Chondrocyte (in vitro differentiated cells): ENCODE measurements around the gene BROX. TPM values are rescaled to one million over a fixed set of nuclear protein-coding genes. Genes with fewer than 3 reads are reported as not detected.

Source experiments
- DNase-seq: peaks from one replicate; pipeline ENCODE4 v3.0.0; 2021; ENCODE audit warnings: mixed read lengths, low spot score
- H3K27ac Mint-ChIP-seq: one replicate; pipeline ENCODE4 v1.8.0; 2021; ENCODE audit warnings: mild to moderate bottlenecking, moderate library complexity, mixed read lengths; ENCODE audit not compliant: unreplicated experiment
- H3K27me3 Mint-ChIP-seq: 2 replicates; pipeline ENCODE4 v1.8.0; 2021; ENCODE audit warnings: low read depth, mixed read lengths
- H3K36me3 Mint-ChIP-seq: 2 replicates; pipeline ENCODE4 v1.8.0; 2021; ENCODE audit warnings: low read depth, mixed read lengths
- H3K4me1 Mint-ChIP-seq: 2 replicates; pipeline ENCODE4 v1.8.0; 2021; ENCODE audit warnings: low read depth, mild to moderate bottlenecking, mixed read lengths
- H3K4me3 Mint-ChIP-seq: one replicate; pipeline ENCODE4 v1.8.0; 2021; ENCODE audit warnings: mild to moderate bottlenecking, moderate library complexity, mixed read lengths; ENCODE audit not compliant: unreplicated experiment
- H3K9me3 Mint-ChIP-seq: 2 replicates; pipeline ENCODE4 v1.8.0; 2021; ENCODE audit warnings: low read depth, mixed read lengths
- CTCF ChIP-seq: fragments of 200-600 bp; sonication (generic); IDR thresholded peaks from 2 replicates; pipeline ENCODE4 v1.5.0; 2021; ENCODE audit warnings: antibody characterized with exemption, mild to moderate bottlenecking, moderate library complexity
- total RNA-seq: library from RNA; stranded (reverse); gene quantifications from 3 replicates; pipeline ENCODE4 v1.2.1, GENCODE V29; 2021

Gene BROX
- total RNA-seq, 1 donor from 2014 or later, result 36.1 TPM

GRCh38 chr1:222767152-222767571 lies 54.8 kb downstream of the BROX start:
- Mint-ChIP-seq H3K4me1 (peaks cover 12% of the 10 kb centered on the region), H3K36me3 (no peaks in the 10 kb centered on the region), H3K9me3 (peaks cover 18% of the 10 kb centered on the region), H3K4me3 (no peak overlapping the region), H3K27ac (no peak overlapping the region), H3K27me3 (peaks cover 1% of the 10 kb centered on the region)
- no peak for DNase-seq
- TF ChIP-seq CTCF, result no peak

- peaks cover 17% of the 10 kb centered on the region for H3K9me3 Mint-ChIP-seq
- TF ChIP-seq CTCF, result no peak
- no peak for DNase-seq
- H3K36me3 Mint-ChIP-seq, result no peaks in the 10 kb centered on the region
- peaks cover under 1% of the 10 kb centered on the region for H3K27me3 Mint-ChIP-seq
- no peak overlapping the region for H3K27ac Mint-ChIP-seq
- H3K4me1 Mint-ChIP-seq, result peaks cover 22% of the 10 kb centered on the region
- H3K4me3 Mint-ChIP-seq, result no peak overlapping the region
These were observed 56.2 kb downstream of the BROX start for GRCh38 chr1:222768592-222768991.

GRCh38 chr1:222769181-222769580 lies 56.8 kb downstream of the BROX start:
- Mint-ChIP-seq H3K27ac (no peak overlapping the region), H3K4me1 (peaks cover 22% of the 10 kb centered on the region), H3K9me3 (peaks cover 16% of the 10 kb centered on the region), H3K36me3 (no peaks in the 10 kb centered on the region), H3K4me3 (no peak overlapping the region), H3K27me3 (no peaks in the 10 kb centered on the region)
- TF ChIP-seq CTCF, result peak; percentile 32
- no peak for DNase-seq

- TF ChIP-seq CTCF, result no peak
- Mint-ChIP-seq H3K27me3 (no peaks in the 10 kb centered on the region), H3K9me3 (peaks cover 11% of the 10 kb centered on the region), H3K27ac (no peak overlapping the region), H3K4me1 (peaks cover 22% of the 10 kb centered on the region), H3K36me3 (no peaks in the 10 kb centered on the region), H3K4me3 (no peak overlapping the region)
- DNase-seq, result no peak
These were observed 57.7 kb downstream of the BROX start for GRCh38 chr1:222769971-222770620.

- no peak overlapping the region for H3K27ac Mint-ChIP-seq
- DNase-seq, result no peak
- peaks cover 21% of the 10 kb centered on the region for H3K4me1 Mint-ChIP-seq
- no peak for TF ChIP-seq CTCF
- H3K9me3 Mint-ChIP-seq, result peaks cover 11% of the 10 kb centered on the region
- H3K27me3 Mint-ChIP-seq, result peaks cover 1% of the 10 kb centered on the region
- no peak overlapping the region for H3K4me3 Mint-ChIP-seq
- no peaks in the 10 kb centered on the region for H3K36me3 Mint-ChIP-seq
These were observed 60.6 kb downstream of the BROX start for GRCh38 chr1:222772996-222773379.
